SU-DHL-6 (cell line): ENCODE results near the gene WDR82.

Experiments used
- CTCF ChIP-seq: fragments of 200-600 bp; sonication (generic); IDR thresholded peaks from one replicate; pipeline ENCODE4 v1.5.1; 2017; ENCODE audit warnings: antibody characterized with exemption, mild to moderate bottlenecking, low read length, moderate library complexity; ENCODE audit not compliant: insufficient read depth, poor library complexity, severe bottlenecking
- EZH2phosphoT487 ChIP-seq: fragments of 200-600 bp; sonication (generic), shearing (Covaris generic); conservative IDR thresholded peaks from 2 replicates; pipeline ENCODE4 v1.6.1; 2018; ENCODE audit warnings: mild to moderate bottlenecking, antibody characterized with exemption, low read length, moderate library complexity, mixed read lengths

GRCh38 chr3:52225452-52226228, 52.8 kb downstream of the WDR82 start, which contains the start of gene TLR9:
- TF ChIP-seq CTCF = no peak
- no peak for TF ChIP-seq EZH2phosphoT487
